ENCODE data around the gene LENG9.

GRCh38 chr19:54451331-54451871 lies 12.2 kb downstream of the LENG9 start:
- no peak for TF ChIP-seq CTCF (IDR thresholded peaks at IDR 0.05)
- TF ChIP-seq EP300 (IDR thresholded peaks at IDR 0.05) = no peak
- TF ChIP-seq POLR2AphosphoS5 (IDR thresholded peaks at IDR 0.05) = no peak
- TF ChIP-seq POLR2A (IDR thresholded peaks at IDR 0.05) = no peak
